Suprapubic skin (tissue), 4 donors: ENCODE measurements around the gene TMEM174. TPM values are rescaled to one million over a fixed set of nuclear protein-coding genes. Genes with fewer than 3 reads are reported as not detected.

Experiments
- DNase-seq, 2 donors: peaks; one replicate each; pipeline ENCODE4 v3.0.0-alpha.2; 2019; ENCODE audit warnings: low spot score in 2 of 2
- H3K27ac ChIP-seq: fragments of 200-600 bp; sonication (generic); one replicate; pipeline ENCODE4 v1.5.1; 2019
- H3K27me3 ChIP-seq: fragments of 200-600 bp; sonication (generic); one replicate; pipeline ENCODE4 v1.5.1; 2019
- H3K36me3 ChIP-seq: fragments of 200-600 bp; sonication (generic); one replicate; pipeline ENCODE4 v1.5.1; 2019
- H3K4me1 ChIP-seq: fragments of 200-600 bp; sonication (generic); one replicate; pipeline ENCODE4 v1.5.1; 2019
- H3K4me3 ChIP-seq: fragments of 200-600 bp; sonication (generic); one replicate; pipeline ENCODE4 v1.5.1; 2019; ENCODE audit warnings: mild to moderate bottlenecking
- H3K9me3 ChIP-seq: fragments of 200-600 bp; sonication (generic); one replicate; pipeline ENCODE4 v1.5.1; 2019
- EP300 ChIP-seq: sonication (generic); formaldehyde crosslinking; IDR thresholded peaks from one replicate; pipeline ENCODE4 v1.6.1; 2017; ENCODE audit warnings: antibody characterized with exemption
- POLR2A ChIP-seq, 2 donors: fragments of 450-650 bp; IDR thresholded peaks; one replicate each; pipeline ENCODE4 v1.6.1; 2017; ENCODE audit warnings: antibody characterized with exemption in 2 of 2, mild to moderate bottlenecking in 2 of 2, moderate library complexity in 2 of 2
- POLR2AphosphoS5 ChIP-seq, 3 donors: sonication (generic); formaldehyde crosslinking; IDR thresholded peaks; one replicate each; pipeline ENCODE4 v1.6.1; 2017; ENCODE audit warnings: antibody characterized with exemption in 3 of 3
- WGBS: methylation state at CpG from one replicate; pipeline ENCODE4 v1.1.5; 2018; 5-methylcytosine and 5-hydroxymethylcytosine counted together
- total RNA-seq, 4 donors: library from RNA; depleted of rRNA; stranded (reverse); fragments of >200 nt; gene quantifications; one replicate each; pipeline ENCODE4 v1.1.0, GENCODE V29; 2016
- TF ChIP-seq, protein P1 (sequence below), 2 donors: fragments of 200-600 bp in 1 of 2; fragments of 450-650 bp in 1 of 2; sonication (generic) in 1 of 2; IDR thresholded peaks; one replicate each; pipeline ENCODE4 v1.5.1; 2016 to 2019; ENCODE audit warnings: antibody characterized with exemption in 2 of 2, mild to moderate bottlenecking in 1 of 2, moderate library complexity in 1 of 2

TMEM174 gene
- total RNA-seq, 4 donors from 2014 or later = not detected

- Histone ChIP-seq H3K27ac (no peak overlapping the region), H3K9me3 (no peaks in the 10 kb centered on the region), H3K4me1 (no peaks in the 10 kb centered on the region), H3K27me3 (peaks cover 16% of the 10 kb centered on the region), H3K36me3 (no peaks in the 10 kb centered on the region), H3K4me3 (no peak overlapping the region)
- WGBS = 83% methylated on average over 4 of the region's 4 CpGs
- TF ChIP-seq POLR2AphosphoS5 (IDR thresholded peaks at IDR 0.05) (no peak), POLR2A (IDR thresholded peaks at IDR 0.05) (no peak), EP300 (no peak)
- TF ChIP-seq, protein P1, sequence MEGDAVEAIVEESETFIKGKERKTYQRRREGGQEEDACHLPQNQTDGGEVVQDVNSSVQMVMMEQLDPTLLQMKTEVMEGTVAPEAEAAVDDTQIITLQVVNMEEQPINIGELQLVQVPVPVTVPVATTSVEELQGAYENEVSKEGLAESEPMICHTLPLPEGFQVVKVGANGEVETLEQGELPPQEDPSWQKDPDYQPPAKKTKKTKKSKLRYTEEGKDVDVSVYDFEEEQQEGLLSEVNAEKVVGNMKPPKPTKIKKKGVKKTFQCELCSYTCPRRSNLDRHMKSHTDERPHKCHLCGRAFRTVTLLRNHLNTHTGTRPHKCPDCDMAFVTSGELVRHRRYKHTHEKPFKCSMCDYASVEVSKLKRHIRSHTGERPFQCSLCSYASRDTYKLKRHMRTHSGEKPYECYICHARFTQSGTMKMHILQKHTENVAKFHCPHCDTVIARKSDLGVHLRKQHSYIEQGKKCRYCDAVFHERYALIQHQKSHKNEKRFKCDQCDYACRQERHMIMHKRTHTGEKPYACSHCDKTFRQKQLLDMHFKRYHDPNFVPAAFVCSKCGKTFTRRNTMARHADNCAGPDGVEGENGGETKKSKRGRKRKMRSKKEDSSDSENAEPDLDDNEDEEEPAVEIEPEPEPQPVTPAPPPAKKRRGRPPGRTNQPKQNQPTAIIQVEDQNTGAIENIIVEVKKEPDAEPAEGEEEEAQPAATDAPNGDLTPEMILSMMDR (IDR thresholded peaks at IDR 0.05) = no peak
- DNase-seq = no peak
These were observed 19.4 kb downstream of the TMEM174 start for GRCh38 chr5:73192370-73192769.

GRCh38 chr5:73193592-73193991 lies 20.6 kb downstream of the TMEM174 start:
- H3K4me1 ChIP-seq = no peaks in the 10 kb centered on the region
- WGBS = 55% methylated on average over 4 of the region's 4 CpGs
- H3K4me3 ChIP-seq = no peak overlapping the region
- TF ChIP-seq POLR2AphosphoS5 (IDR thresholded peaks at IDR 0.05) = no peak
- no peak for TF ChIP-seq EP300
- TF ChIP-seq POLR2A (IDR thresholded peaks at IDR 0.05) = no peak
- TF ChIP-seq, protein P1 (IDR thresholded peaks at IDR 0.05) = no peak
- no peaks in the 10 kb centered on the region for H3K9me3 ChIP-seq
- H3K27me3 ChIP-seq = peaks cover 16% of the 10 kb centered on the region
- H3K27ac ChIP-seq = no peak overlapping the region
- H3K36me3 ChIP-seq = no peaks in the 10 kb centered on the region
- no peak for DNase-seq

- H3K36me3 ChIP-seq = no peaks in the 10 kb centered on the region
- no peak for DNase-seq
- H3K27ac ChIP-seq = no peak overlapping the region
- no peak for TF ChIP-seq POLR2AphosphoS5 (IDR thresholded peaks at IDR 0.05)
- no peak for TF ChIP-seq POLR2A (IDR thresholded peaks at IDR 0.05)
- TF ChIP-seq, protein P1 (IDR thresholded peaks at IDR 0.05) = no peak
- no peak for TF ChIP-seq EP300
- H3K27me3 ChIP-seq = peaks cover 16% of the 10 kb centered on the region
- H3K4me3 ChIP-seq = no peak overlapping the region
- no peaks in the 10 kb centered on the region for H3K9me3 ChIP-seq
- WGBS = 93% methylated on average over 1 of the region's 1 CpG
- H3K4me1 ChIP-seq = no peaks in the 10 kb centered on the region
These were observed 23.2 kb downstream of the TMEM174 start for GRCh38 chr5:73196201-73196600.

DNA sequence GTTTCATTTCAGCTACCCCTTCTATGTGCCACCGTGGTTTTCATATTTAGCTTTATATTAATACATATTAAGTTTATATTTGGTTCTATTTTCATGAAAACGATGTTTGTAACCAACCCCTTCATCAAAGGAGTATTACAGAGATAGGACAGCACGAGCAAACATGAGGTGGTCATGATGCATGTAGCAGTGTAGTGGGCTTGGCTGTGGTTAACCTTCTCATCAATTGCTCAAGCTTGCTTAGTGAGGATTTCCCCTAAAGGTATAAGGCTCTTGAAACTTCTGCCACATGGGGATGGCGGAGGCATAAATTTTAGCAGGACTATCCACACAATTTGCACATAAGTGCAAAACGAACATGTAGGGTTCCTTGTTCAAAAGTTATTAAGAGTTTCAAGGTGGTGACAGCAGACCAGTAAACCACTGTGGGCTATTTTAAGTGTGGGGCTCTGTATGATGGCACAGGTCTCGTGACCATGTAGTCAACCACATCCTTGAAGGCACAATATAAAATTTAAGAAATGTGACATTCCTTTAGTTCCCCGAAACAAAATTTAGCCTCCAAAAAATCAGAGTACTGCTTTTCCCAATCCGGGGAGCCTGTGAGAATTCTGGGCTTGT lies 24.8 kb downstream of the TMEM174 start:
- H3K27me3 ChIP-seq = peaks cover 16% of the 10 kb centered on the region
- TF ChIP-seq, protein P1 (IDR thresholded peaks at IDR 0.05) = no peak
- no peak for TF ChIP-seq POLR2A (IDR thresholded peaks at IDR 0.05)
- no peak for TF ChIP-seq POLR2AphosphoS5 (IDR thresholded peaks at IDR 0.05)
- TF ChIP-seq EP300 = no peak
- WGBS = 85% methylated on average over 8 of the region's 8 CpGs

DNA sequence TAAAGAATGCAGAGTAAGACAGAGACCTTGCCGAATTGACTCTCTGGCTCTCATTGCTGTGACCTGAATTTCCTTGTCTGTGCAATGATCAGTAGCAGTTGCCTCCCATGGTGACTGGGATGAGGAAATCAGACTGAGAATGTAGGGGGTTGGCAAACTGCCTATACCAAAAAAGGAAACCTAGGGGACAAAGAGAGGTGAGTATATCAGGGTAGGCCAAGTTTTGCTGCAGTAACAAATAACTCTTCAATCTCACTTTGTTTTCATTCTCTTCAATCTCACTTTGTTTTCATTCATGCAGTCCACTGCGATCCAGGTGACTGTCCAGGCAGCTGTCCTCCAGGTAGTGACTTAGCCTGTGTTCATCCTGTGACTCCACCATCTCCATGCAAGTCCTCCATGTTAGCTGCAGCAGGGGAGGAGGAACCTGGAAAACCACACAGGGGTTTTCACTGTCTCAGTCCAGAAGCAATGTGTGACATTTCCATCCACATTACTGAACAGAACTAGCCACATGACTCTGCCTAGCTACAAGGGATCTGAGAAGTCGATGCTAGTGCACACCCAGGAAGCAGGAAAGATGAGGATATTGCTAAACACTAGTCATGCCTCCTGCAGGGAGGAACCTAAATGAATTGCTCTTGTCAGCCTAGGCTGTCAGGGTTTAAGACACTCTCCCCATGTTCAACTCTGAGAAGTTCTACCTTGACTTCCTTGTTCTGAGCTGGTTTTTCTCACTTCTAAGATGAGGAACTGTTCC lies 26.0 kb downstream of the TMEM174 start:
- no peak for DNase-seq
- TF ChIP-seq, protein P1 (IDR thresholded peaks at IDR 0.05) = no peak
- TF ChIP-seq POLR2AphosphoS5 (IDR thresholded peaks at IDR 0.05) = no peak
- no peak for TF ChIP-seq EP300
- no peak for TF ChIP-seq POLR2A (IDR thresholded peaks at IDR 0.05)
- WGBS = 83% methylated on average over 3 of the region's 3 CpGs
- H3K4me3 ChIP-seq = no peak overlapping the region
- H3K27ac ChIP-seq = no peak overlapping the region
- no peaks in the 10 kb centered on the region for H3K9me3 ChIP-seq
- no peaks in the 10 kb centered on the region for H3K36me3 ChIP-seq
- peaks cover 16% of the 10 kb centered on the region for H3K27me3 ChIP-seq
- H3K4me1 ChIP-seq = peaks cover 7% of the 10 kb centered on the region

More for the DNA sequence above, 24.8 kb downstream of the TMEM174 start:
- Histone ChIP-seq H3K4me3 (no peak overlapping the region), H3K9me3 (no peaks in the 10 kb centered on the region), H3K27ac (no peak overlapping the region), H3K36me3 (no peaks in the 10 kb centered on the region), H3K4me1 (peaks cover 7% of the 10 kb centered on the region)
- no peak for DNase-seq
